HEK293 (cell line): ENCODE data around the gene MLX.

Source experiments
- CTCF ChIA-PET: fragments of 350-600 bp; formaldehyde crosslinking; extraction: SDS; loops from one replicate; lab custom pipeline; 2021; ENCODE audit warnings: antibody characterized with exemption; lab: Yijun Ruan, JAX
- POLR2A ChIA-PET: fragments of 300-600 bp; formaldehyde crosslinking; extraction: SDS; loops from one replicate; lab custom pipeline; 2020; ENCODE audit warnings: antibody characterized with exemption, inconsistent platforms; lab: Yijun Ruan, JAX
- H3K27ac ChIP-seq: fragments of 200-500 bp; sonication (Bioruptor generic); 2 replicates; pipeline ENCODE4 v1.5.1; 2014; ENCODE audit warnings: low read depth, low read length, control low read depth, inconsistent platforms; ENCODE audit errors: extremely low read depth
- H3K36me3 ChIP-seq, 2 experiments: fragments of 200-500 bp in 1 of 2; sonication (Bioruptor generic) in 1 of 2; 1 replicate in 1 of 2; 2 replicates in 1 of 2; pipeline ENCODE4 v1.5.1; 2014 to 2017; ENCODE audit warnings: inconsistent platforms in 2 of 2, low read length in 2 of 2; ENCODE audit not compliant: control insufficient read depth in 2 of 2, insufficient read depth in 1 of 2
- H3K4me1 ChIP-seq: fragments of 200-500 bp; sonication (Bioruptor generic); 2 replicates; pipeline ENCODE4 v1.5.1; 2014; ENCODE audit warnings: mild to moderate bottlenecking, low read length, inconsistent platforms; ENCODE audit not compliant: control insufficient read depth, insufficient read depth
- H3K4me3 ChIP-seq: 2 replicates; pipeline ENCODE4 v1.5.1; 2011; ENCODE audit warnings: low read depth, mild to moderate bottlenecking, control low read depth, low read length, moderate library complexity
- H3K9me3 ChIP-seq: fragments of 200-500 bp; sonication (Bioruptor generic); 2 replicates; pipeline ENCODE4 v1.5.1; 2014; ENCODE audit warnings: low read depth, low read length, inconsistent platforms; ENCODE audit not compliant: control insufficient read depth, insufficient read depth
- GLIS1 ChIP-seq: fragments of 450-650 bp; formaldehyde crosslinking; IDR thresholded peaks from 2 replicates; pipeline ENCODE4 v1.5.1; 2016; ENCODE audit warnings: missing biosample characterization, missing genetic modification characterization
- HOXC10 ChIP-seq: sonication (generic); formaldehyde crosslinking; IDR thresholded peaks from 2 replicates; pipeline ENCODE4 v1.8.1; 2023; ENCODE audit warnings: mild to moderate bottlenecking, missing genetic modification reagents
- IKZF3 ChIP-seq: fragments of 450-650 bp; IDR thresholded peaks from 2 replicates; pipeline ENCODE4 v1.5.0; 2018; ENCODE audit warnings: missing biosample characterization, mild to moderate bottlenecking, missing genetic modification characterization, moderate library complexity
- OSR2 ChIP-seq: fragments of 450-650 bp; formaldehyde crosslinking; IDR thresholded peaks from 2 replicates; pipeline ENCODE4 v1.5.1; 2016; ENCODE audit warnings: missing biosample characterization, missing genetic modification characterization
- PRDM1 ChIP-seq: fragments of 450-650 bp; formaldehyde crosslinking; IDR thresholded peaks from 2 replicates; pipeline ENCODE4; 2016; ENCODE audit warnings: missing biosample characterization, missing genetic modification characterization
- SALL2 ChIP-seq: fragments of 450-650 bp; formaldehyde crosslinking; IDR thresholded peaks from 2 replicates; pipeline ENCODE4 v1.5.0; 2017; ENCODE audit warnings: missing biosample characterization, mild to moderate bottlenecking, missing genetic modification characterization, borderline replicate concordance
- SCRT2 ChIP-seq: fragments of 450-650 bp; formaldehyde crosslinking; IDR thresholded peaks from 2 replicates; pipeline ENCODE4 v1.5.1; 2016; ENCODE audit warnings: missing biosample characterization, missing genetic modification characterization
- WT1 ChIP-seq: fragments of 450-650 bp; formaldehyde crosslinking; IDR thresholded peaks from 2 replicates; pipeline ENCODE4 v1.5.1; 2016; ENCODE audit warnings: missing biosample characterization, missing genetic modification characterization
- YY2 ChIP-seq: fragments of 450-650 bp; formaldehyde crosslinking; IDR thresholded peaks from 2 replicates; pipeline ENCODE4 v1.5.1; 2016; ENCODE audit warnings: missing biosample characterization, missing genetic modification characterization
- ZNF133 ChIP-seq: fragments of 450-650 bp; formaldehyde crosslinking; IDR thresholded peaks from 2 replicates; pipeline ENCODE4 v1.5.1; 2016; ENCODE audit warnings: missing biosample characterization, missing genetic modification characterization
- ZNF169 ChIP-seq: fragments of 450-650 bp; formaldehyde crosslinking; IDR thresholded peaks from 2 replicates; pipeline ENCODE4 v1.5.1; 2016; ENCODE audit warnings: missing biosample characterization, missing genetic modification characterization
- ZNF211 ChIP-seq: fragments of 450-650 bp; formaldehyde crosslinking; IDR thresholded peaks from 2 replicates; pipeline ENCODE4 v1.5.1; 2016; ENCODE audit warnings: low read depth, missing biosample characterization, missing genetic modification characterization
- ZNF426 ChIP-seq: fragments of 450-650 bp; formaldehyde crosslinking; IDR thresholded peaks from 2 replicates; pipeline ENCODE4 v1.5.1; 2017; ENCODE audit warnings: missing biosample characterization, missing genetic modification characterization, mild to moderate bottlenecking, inconsistent platforms, moderate library complexity
- ZSCAN16 ChIP-seq: fragments of 450-650 bp; formaldehyde crosslinking; IDR thresholded peaks from 2 replicates; pipeline ENCODE4 v1.5.1; 2016; ENCODE audit warnings: missing biosample characterization, missing genetic modification characterization
- TF ChIP-seq, protein P1 (sequence below): fragments of 450-650 bp; formaldehyde crosslinking; optimal IDR thresholded peaks from 2 replicates; pipeline ENCODE3; 2016; ENCODE audit warnings: missing biosample characterization, mild to moderate bottlenecking, missing genetic modification characterization
- TF ChIP-seq, protein P2 (sequence below): fragments of 450-650 bp; formaldehyde crosslinking; IDR thresholded peaks from 2 replicates; pipeline ENCODE4 v1.5.1; 2017; ENCODE audit warnings: missing biosample characterization, missing genetic modification characterization
- TF ChIP-seq, protein P3 (sequence below): fragments of 450-650 bp; formaldehyde crosslinking; IDR thresholded peaks from 2 replicates; pipeline ENCODE4 v1.5.1; 2016; ENCODE audit warnings: missing biosample characterization, missing genetic modification characterization
- TF ChIP-seq, protein P4 (sequence below): fragments of 450-650 bp; formaldehyde crosslinking; IDR thresholded peaks from 2 replicates; pipeline ENCODE4 v1.5.1; 2016; ENCODE audit warnings: missing biosample characterization, missing genetic modification characterization
- TF ChIP-seq, protein P5 (sequence below): fragments of 450-650 bp; formaldehyde crosslinking; IDR thresholded peaks from 2 replicates; pipeline ENCODE4 v1.5.1; 2016; ENCODE audit warnings: missing biosample characterization, missing genetic modification characterization
- TF ChIP-seq, protein P6 (sequence below): fragments of 450-650 bp; formaldehyde crosslinking; IDR thresholded peaks from 2 replicates; pipeline ENCODE4 v1.5.1; 2016; ENCODE audit warnings: missing biosample characterization, missing genetic modification characterization

The MLX gene

DNA sequence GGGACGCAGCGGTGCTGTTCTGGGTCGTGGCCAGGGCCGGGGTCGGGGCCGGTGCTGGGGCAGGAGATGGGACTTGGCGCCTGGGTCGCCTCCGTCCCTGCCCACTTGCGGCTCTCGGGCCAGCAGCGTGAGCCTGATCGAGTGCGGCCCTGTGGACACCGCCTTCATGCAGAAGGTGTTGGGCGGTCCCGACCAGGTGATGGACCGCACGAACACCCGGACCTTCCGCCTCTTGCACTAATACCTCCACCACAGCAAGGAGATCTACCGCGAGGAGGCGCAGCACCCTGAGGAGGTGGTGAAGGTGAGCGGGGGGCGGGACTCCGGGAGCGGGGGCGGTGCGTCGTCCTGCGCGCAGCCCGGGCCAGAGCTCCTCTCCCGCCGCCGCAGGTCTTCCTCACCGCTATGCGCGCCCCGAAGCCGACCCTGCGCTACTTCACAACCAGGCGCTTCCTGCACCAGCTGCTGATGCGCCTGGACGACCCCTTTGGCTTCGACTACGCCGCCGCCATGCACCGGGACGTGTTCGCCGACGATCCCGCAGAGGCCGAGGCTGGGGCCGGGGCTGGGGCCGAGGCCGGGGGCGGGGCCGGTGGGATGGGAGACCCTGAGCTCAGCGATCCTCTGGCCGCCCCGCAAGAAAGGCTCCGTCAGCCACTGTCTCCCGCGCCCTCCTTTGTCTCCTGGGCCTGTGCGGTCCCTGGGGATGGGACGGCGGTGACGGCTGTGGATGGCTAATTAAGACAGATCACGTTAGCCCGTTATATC lies 18.6 kb upstream of the MLX start:
- POLR2A ChIA-PET = interaction anchor here (0.6 to 2.0 kb wide), 9 partner anchors 12 to 744 kb away, joined by 3 to 20 read pairs (median 4); partner anchors contain the start of genes CAVIN1, MLX, NAGLU and PSMC3IP
- CTCF ChIA-PET = interaction anchor here (0.6 to 4.3 kb wide), 16 partner anchors 11 to 226 kb away, joined by 3 to 19 read pairs (median 4); partner anchors contain the start of genes COASY and NAGLU

DNA sequence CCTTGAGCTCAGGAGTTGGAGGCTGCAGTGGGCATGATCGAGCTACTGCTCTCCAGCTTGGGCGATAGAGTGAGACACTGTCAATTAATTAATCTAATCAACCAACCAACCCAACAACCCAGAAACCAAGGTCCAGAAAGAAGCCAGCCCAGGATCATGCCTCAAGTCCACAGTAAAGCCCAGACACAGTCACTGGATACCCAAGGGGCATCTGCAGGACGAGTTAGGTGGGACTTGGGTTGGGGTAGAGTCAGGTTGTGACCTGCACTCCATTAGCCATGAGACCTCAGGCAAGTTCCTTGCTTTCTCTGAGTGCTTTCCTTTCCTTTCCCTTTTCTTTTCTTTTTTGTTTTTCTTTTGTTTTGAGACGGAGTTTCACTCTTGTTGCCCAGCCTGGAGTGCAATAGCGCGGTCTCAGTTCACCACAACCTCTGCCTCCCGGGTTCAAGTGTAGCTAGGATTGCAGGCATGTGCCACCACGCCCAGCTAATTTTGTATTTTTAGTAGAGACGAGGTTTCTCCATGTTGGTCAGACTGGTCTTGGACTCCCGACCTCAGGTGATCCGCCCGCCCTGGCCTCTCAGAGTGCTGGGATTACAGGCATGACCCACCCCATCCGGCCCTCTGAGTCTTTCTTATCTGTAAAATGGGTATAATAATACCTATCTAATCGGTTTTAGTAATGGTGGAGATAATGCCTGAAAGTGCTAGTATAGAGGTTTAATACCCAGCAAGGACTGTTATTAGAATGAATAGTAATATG lies 17.7 kb upstream of the MLX start:
- Histone ChIP-seq H3K9me3 (no peaks in the 10 kb centered on the region), H3K4me3 (no peak overlapping the region), H3K4me1 (peaks cover 4% of the 10 kb centered on the region; the same call in 1 of the 2 replicates), H3K27ac (peak overlapping the region; percentile 37)
- CTCF ChIA-PET = interaction anchor here (0.6 to 4.3 kb wide), 12 partner anchors 10 to 227 kb away, joined by 3 to 19 read pairs (median 4); partner anchors contain the start of genes COASY and NAGLU
- POLR2A ChIA-PET = interaction anchor here (0.6 to 1.8 kb wide), 7 partner anchors 18 to 214 kb away, joined by 3 to 8 read pairs (median 4); partner anchors contain the start of genes CAVIN1, MLX, RETREG3 and TUBG1
- TF ChIP-seq, protein P1, sequence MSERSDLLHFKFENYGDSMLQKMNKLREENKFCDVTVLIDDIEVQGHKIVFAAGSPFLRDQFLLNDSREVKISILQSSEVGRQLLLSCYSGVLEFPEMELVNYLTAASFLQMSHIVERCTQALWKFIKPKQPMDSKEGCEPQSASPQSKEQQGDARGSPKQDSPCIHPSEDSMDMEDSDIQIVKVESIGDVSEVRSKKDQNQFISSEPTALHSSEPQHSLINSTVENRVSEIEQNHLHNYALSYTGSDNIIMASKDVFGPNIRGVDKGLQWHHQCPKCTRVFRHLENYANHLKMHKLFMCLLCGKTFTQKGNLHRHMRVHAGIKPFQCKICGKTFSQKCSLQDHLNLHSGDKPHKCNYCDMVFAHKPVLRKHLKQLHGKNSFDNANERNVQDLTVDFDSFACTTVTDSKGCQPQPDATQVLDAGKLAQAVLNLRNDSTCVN = no peak
- TF ChIP-seq SALL2 = no peak
- peak; percentile 97 for TF ChIP-seq PRDM1 (tag by site-specific recombination)
- TF ChIP-seq HOXC10 (CRISPR knock-in tag) = no peak
- no peak for TF ChIP-seq YY2 (tag by site-specific recombination)
- TF ChIP-seq, protein P2, sequence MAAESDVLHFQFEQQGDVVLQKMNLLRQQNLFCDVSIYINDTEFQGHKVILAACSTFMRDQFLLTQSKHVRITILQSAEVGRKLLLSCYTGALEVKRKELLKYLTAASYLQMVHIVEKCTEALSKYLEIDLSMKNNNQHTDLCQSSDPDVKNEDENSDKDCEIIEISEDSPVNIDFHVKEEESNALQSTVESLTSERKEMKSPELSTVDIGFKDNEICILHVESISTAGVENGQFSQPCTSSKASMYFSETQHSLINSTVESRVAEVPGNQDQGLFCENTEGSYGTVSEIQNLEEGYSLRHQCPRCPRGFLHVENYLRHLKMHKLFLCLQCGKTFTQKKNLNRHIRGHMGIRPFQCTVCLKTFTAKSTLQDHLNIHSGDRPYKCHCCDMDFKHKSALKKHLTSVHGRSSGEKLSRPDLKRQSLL (tag by site-specific recombination) = peak; percentile 71; the same call in 1 of the 2 replicates
- TF ChIP-seq, protein P3, sequence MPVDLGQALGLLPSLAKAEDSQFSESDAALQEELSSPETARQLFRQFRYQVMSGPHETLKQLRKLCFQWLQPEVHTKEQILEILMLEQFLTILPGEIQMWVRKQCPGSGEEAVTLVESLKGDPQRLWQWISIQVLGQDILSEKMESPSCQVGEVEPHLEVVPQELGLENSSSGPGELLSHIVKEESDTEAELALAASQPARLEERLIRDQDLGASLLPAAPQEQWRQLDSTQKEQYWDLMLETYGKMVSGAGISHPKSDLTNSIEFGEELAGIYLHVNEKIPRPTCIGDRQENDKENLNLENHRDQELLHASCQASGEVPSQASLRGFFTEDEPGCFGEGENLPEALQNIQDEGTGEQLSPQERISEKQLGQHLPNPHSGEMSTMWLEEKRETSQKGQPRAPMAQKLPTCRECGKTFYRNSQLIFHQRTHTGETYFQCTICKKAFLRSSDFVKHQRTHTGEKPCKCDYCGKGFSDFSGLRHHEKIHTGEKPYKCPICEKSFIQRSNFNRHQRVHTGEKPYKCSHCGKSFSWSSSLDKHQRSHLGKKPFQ (tag by site-specific recombination) = no peak
- no peak for TF ChIP-seq ZSCAN16 (tag by site-specific recombination)
- TF ChIP-seq, all 188 proteins: peak for 2
- H3K36me3 ChIP-seq = peaks cover 4 to 8% of the 10 kb centered on the region in 2 experiments; a peak in 2 of 3 replicates

More for the DNA sequence above, 18.6 kb upstream of the MLX start:
- Histone ChIP-seq H3K36me3 (peaks cover 4 to 17% of the 10 kb centered on the region in 2 experiments; a peak in 2 of 3 replicates), H3K4me3 (peak overlapping the region; percentile 38), H3K4me1 (peaks cover 4% of the 10 kb centered on the region; the same call in 1 of the 2 replicates), H3K9me3 (no peaks in the 10 kb centered on the region), H3K27ac (peak overlapping the region; percentile 37; the same call in 1 of the 2 replicates)
- TF ChIP-seq, protein P2 (tag by site-specific recombination) = no peak
- TF ChIP-seq, protein P4, sequence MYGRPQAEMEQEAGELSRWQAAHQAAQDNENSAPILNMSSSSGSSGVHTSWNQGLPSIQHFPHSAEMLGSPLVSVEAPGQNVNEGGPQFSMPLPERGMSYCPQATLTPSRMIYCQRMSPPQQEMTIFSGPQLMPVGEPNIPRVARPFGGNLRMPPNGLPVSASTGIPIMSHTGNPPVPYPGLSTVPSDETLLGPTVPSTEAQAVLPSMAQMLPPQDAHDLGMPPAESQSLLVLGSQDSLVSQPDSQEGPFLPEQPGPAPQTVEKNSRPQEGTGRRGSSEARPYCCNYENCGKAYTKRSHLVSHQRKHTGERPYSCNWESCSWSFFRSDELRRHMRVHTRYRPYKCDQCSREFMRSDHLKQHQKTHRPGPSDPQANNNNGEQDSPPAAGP = no peak
- no peak for TF ChIP-seq ZNF169 (tag by site-specific recombination)
- TF ChIP-seq, protein P5, sequence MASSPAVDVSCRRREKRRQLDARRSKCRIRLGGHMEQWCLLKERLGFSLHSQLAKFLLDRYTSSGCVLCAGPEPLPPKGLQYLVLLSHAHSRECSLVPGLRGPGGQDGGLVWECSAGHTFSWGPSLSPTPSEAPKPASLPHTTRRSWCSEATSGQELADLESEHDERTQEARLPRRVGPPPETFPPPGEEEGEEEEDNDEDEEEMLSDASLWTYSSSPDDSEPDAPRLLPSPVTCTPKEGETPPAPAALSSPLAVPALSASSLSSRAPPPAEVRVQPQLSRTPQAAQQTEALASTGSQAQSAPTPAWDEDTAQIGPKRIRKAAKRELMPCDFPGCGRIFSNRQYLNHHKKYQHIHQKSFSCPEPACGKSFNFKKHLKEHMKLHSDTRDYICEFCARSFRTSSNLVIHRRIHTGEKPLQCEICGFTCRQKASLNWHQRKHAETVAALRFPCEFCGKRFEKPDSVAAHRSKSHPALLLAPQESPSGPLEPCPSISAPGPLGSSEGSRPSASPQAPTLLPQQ = no peak
- TF ChIP-seq ZNF426 (tag by site-specific recombination) = no peak
- no peak for TF ChIP-seq GLIS1 (tag by site-specific recombination)
- TF ChIP-seq, protein P6, sequence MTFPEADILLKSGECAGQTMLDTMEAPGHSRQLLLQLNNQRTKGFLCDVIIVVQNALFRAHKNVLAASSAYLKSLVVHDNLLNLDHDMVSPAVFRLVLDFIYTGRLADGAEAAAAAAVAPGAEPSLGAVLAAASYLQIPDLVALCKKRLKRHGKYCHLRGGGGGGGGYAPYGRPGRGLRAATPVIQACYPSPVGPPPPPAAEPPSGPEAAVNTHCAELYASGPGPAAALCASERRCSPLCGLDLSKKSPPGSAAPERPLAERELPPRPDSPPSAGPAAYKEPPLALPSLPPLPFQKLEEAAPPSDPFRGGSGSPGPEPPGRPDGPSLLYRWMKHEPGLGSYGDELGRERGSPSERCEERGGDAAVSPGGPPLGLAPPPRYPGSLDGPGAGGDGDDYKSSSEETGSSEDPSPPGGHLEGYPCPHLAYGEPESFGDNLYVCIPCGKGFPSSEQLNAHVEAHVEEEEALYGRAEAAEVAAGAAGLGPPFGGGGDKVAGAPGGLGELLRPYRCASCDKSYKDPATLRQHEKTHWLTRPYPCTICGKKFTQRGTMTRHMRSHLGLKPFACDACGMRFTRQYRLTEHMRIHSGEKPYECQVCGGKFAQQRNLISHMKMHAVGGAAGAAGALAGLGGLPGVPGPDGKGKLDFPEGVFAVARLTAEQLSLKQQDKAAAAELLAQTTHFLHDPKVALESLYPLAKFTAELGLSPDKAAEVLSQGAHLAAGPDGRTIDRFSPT (tag by site-specific recombination) = no peak
- TF ChIP-seq WT1 = no peak
- TF ChIP-seq OSR2 (tag by site-specific recombination) = no peak
- no peak for TF ChIP-seq ZNF133
- TF ChIP-seq IKZF3 (tag by site-specific recombination) = no peak
- TF ChIP-seq SCRT2 (tag by site-specific recombination) = no peak
- TF ChIP-seq ZNF211 (tag by site-specific recombination) = no peak
